CD8-positive, alpha-beta memory T cell (primary cell): ENCODE measurements around the gene SMIM31. TPM values are rescaled to one million over a fixed set of nuclear protein-coding genes. Genes with fewer than 3 reads are reported as not detected.

Experiments
- CTCF ChIA-PET: fragments of 350-600 bp; sonication (Branson Sonifier 250); formaldehyde crosslinking; loops from one replicate; lab custom pipeline; 2021; ENCODE audit warnings: antibody characterized with exemption; lab: Charles Lee
- POLR2A ChIA-PET: fragments of 350-600 bp; sonication (Branson Sonifier 250); formaldehyde crosslinking; loops from one replicate; lab custom pipeline; 2021; ENCODE audit warnings: antibody characterized with exemption; lab: Charles Lee
- DNase-seq, 5 donors: peaks; one replicate each; pipeline versions ENCODE4 v3.0.0 to v3.0.0-alpha.2; 2020 to 2022; ENCODE audit warnings: mixed read lengths in 1 of 5
- H3K27ac ChIP-seq: one replicate; pipeline ENCODE4 v1.7.0; 2013; ENCODE audit warnings: low read depth, mild to moderate bottlenecking, low read length, moderate library complexity
- H3K27me3 ChIP-seq: 2 replicates; pipeline ENCODE4 v1.7.0; 2013; ENCODE audit warnings: low read length, mild to moderate bottlenecking; ENCODE audit not compliant: insufficient read depth, poor library complexity, severe bottlenecking
- H3K36me3 ChIP-seq: 2 replicates; pipeline ENCODE4 v1.7.0; 2013; ENCODE audit warnings: mild to moderate bottlenecking, low read length, moderate library complexity; ENCODE audit not compliant: insufficient read depth
- H3K4me1 ChIP-seq: 2 replicates; pipeline ENCODE4 v1.7.0; 2013; ENCODE audit warnings: mild to moderate bottlenecking, low read length, moderate library complexity; ENCODE audit not compliant: insufficient read depth
- H3K4me3 ChIP-seq: 2 replicates; pipeline ENCODE4 v1.7.0; 2013; ENCODE audit warnings: mild to moderate bottlenecking, low read length
- H3K9me3 ChIP-seq: 2 replicates; pipeline ENCODE4 v1.7.0; 2013; ENCODE audit warnings: mild to moderate bottlenecking, low read length
- H3K27ac Mint-ChIP-seq, 8 donors: one replicate each; pipeline ENCODE4 v1.8.0; 2020 to 2021; ENCODE audit warnings: mixed read lengths in 8 of 8, mild to moderate bottlenecking in 6 of 8, inconsistent platforms in 3 of 8, moderate library complexity in 3 of 8
- H3K27me3 Mint-ChIP-seq, 2 donors: one replicate each; pipeline ENCODE4 v1.8.0; 2020 to 2021; ENCODE audit warnings: mixed read lengths in 2 of 2, mild to moderate bottlenecking in 1 of 2, moderate library complexity in 1 of 2
- H3K36me3 Mint-ChIP-seq, 3 donors: one replicate each; pipeline ENCODE4 v1.8.0; 2020 to 2021; ENCODE audit warnings: mixed read lengths in 3 of 3, inconsistent platforms in 1 of 3, mild to moderate bottlenecking in 1 of 3
- H3K4me1 Mint-ChIP-seq, 3 donors: one replicate each; pipeline ENCODE4 v1.8.0; 2020 to 2021; ENCODE audit warnings: mixed read lengths in 3 of 3, inconsistent platforms in 1 of 3, mild to moderate bottlenecking in 1 of 3
- H3K4me3 Mint-ChIP-seq, 7 donors: one replicate each; pipeline ENCODE4 v1.8.0; 2020 to 2021; ENCODE audit warnings: mixed read lengths in 7 of 7, mild to moderate bottlenecking in 6 of 7, moderate library complexity in 4 of 7, inconsistent platforms in 2 of 7
- H3K9me3 Mint-ChIP-seq, 5 donors: one replicate each; pipeline ENCODE4 v1.8.0; 2020 to 2022; ENCODE audit warnings: mixed read lengths in 5 of 5, mild to moderate bottlenecking in 3 of 5, moderate library complexity in 2 of 5, inconsistent platforms in 1 of 5
- polyA plus RNA-seq: library from polyadenylated mRNA; unstranded; fragments of 300-500 nt; fragmentation: Illumina TruSeq; gene quantifications from one replicate; pipeline ENCODE4 v1.2.3, GENCODE V29; 2021
- total RNA-seq, 2 experiments: library from RNA; stranded (reverse); gene quantifications; one replicate each; pipeline ENCODE4 v1.2.3, GENCODE V29; 2021

SMIM31 gene
- total and polyA plus RNA-seq, 3 experiments from 2014 or later = not detected

GRCh38 chr4:164734484-164734883 is 19.4 kb upstream of the SMIM31 start:
- DNase-seq = no peak
- POLR2A ChIA-PET = no interaction called here

GRCh38 chr4:164748375-164748774 is 5.6 kb upstream of the SMIM31 start:
- H3K27ac Mint-ChIP-seq = no peak overlapping the region
- no peak overlapping the region for H3K4me3 Mint-ChIP-seq
- no peak for DNase-seq
- H3K9me3 Mint-ChIP-seq = peaks cover 0 to 14% (median 9%) of the 10 kb centered on the region in 5 donors
- peaks cover 0 to under 1% of the 10 kb centered on the region in 2 donors for H3K27me3 Mint-ChIP-seq
- no peaks in the 10 kb centered on the region for H3K4me1 Mint-ChIP-seq
- H3K4me3 ChIP-seq = no peak overlapping the region
- no peaks in the 10 kb centered on the region for H3K4me1 ChIP-seq
- H3K9me3 ChIP-seq = no peaks in the 10 kb centered on the region
- CTCF ChIA-PET = no interaction called here
- H3K27ac ChIP-seq = no peak overlapping the region
- no peaks in the 10 kb centered on the region for H3K36me3 Mint-ChIP-seq
- POLR2A ChIA-PET = no interaction called here
- no peaks in the 10 kb centered on the region for H3K27me3 ChIP-seq
- H3K36me3 ChIP-seq = no peaks in the 10 kb centered on the region

More at GRCh38 chr4:164734484-164734883, 19.4 kb upstream of the SMIM31 start:
- no peak overlapping the region for H3K4me3 Mint-ChIP-seq
- peaks cover 0 to 6% (median 0%) of the 10 kb centered on the region in 3 donors for H3K4me1 Mint-ChIP-seq
- no peak overlapping the region for H3K27ac Mint-ChIP-seq
- H3K4me1 ChIP-seq = no peaks in the 10 kb centered on the region
- H3K36me3 ChIP-seq = no peaks in the 10 kb centered on the region
- CTCF ChIA-PET = interaction anchor here (1.1 kb wide), 1 partner anchor 10 kb away, joined by 3 read pairs; no protein-coding TSS in a partner anchor
- peaks cover 0 to 6% (median 0%) of the 10 kb centered on the region in 5 donors for H3K9me3 Mint-ChIP-seq
- H3K27ac ChIP-seq = no peak overlapping the region
- H3K27me3 ChIP-seq = no peaks in the 10 kb centered on the region
- no peak overlapping the region for H3K4me3 ChIP-seq
- no peaks in the 10 kb centered on the region for H3K36me3 Mint-ChIP-seq
- H3K9me3 ChIP-seq = no peaks in the 10 kb centered on the region
- peaks cover 3 to 4% of the 10 kb centered on the region in 2 donors for H3K27me3 Mint-ChIP-seq

GRCh38 chr4:164755432-164755831 is 1.5 kb downstream of the SMIM31 start:
- ChIA-PET POLR2A (no interaction called here), CTCF (no interaction called here)
- Histone ChIP-seq H3K4me3 (no peak overlapping the region), H3K27me3 (no peaks in the 10 kb centered on the region), H3K27ac (no peak overlapping the region), H3K36me3 (no peaks in the 10 kb centered on the region), H3K4me1 (no peaks in the 10 kb centered on the region), H3K9me3 (no peaks in the 10 kb centered on the region)
- Mint-ChIP-seq H3K36me3 (no peaks in the 10 kb centered on the region), H3K4me1 (no peaks in the 10 kb centered on the region), H3K27me3 (peaks cover 2 to 13% of the 10 kb centered on the region in 2 donors), H3K4me3 (no peak overlapping the region), H3K27ac (no peak overlapping the region), H3K9me3 (peaks cover 0 to 18% (median 6%) of the 10 kb centered on the region in 5 donors)
- no peak for DNase-seq

GRCh38 chr4:164756686-164757085 is 2.8 kb downstream of the SMIM31 start:
- Mint-ChIP-seq H3K4me3 (no peak overlapping the region), H3K4me1 (no peaks in the 10 kb centered on the region), H3K27ac (no peak overlapping the region), H3K36me3 (no peaks in the 10 kb centered on the region), H3K27me3 (peaks cover 2 to 16% of the 10 kb centered on the region in 2 donors), H3K9me3 (peaks cover 0 to 18% (median 6%) of the 10 kb centered on the region in 5 donors)
- Histone ChIP-seq H3K9me3 (no peaks in the 10 kb centered on the region), H3K4me1 (no peaks in the 10 kb centered on the region), H3K4me3 (no peak overlapping the region), H3K27ac (no peak overlapping the region), H3K36me3 (no peaks in the 10 kb centered on the region), H3K27me3 (no peaks in the 10 kb centered on the region)
- ChIA-PET POLR2A (no interaction called here), CTCF (no interaction called here)
- DNase-seq = no peak

GRCh38 chr4:164761241-164761640 is 7.3 kb downstream of the SMIM31 start:
- Histone ChIP-seq H3K27me3 (no peaks in the 10 kb centered on the region), H3K36me3 (no peaks in the 10 kb centered on the region), H3K4me1 (no peaks in the 10 kb centered on the region), H3K9me3 (no peaks in the 10 kb centered on the region), H3K4me3 (no peak overlapping the region), H3K27ac (no peak overlapping the region)
- Mint-ChIP-seq H3K4me1 (no peaks in the 10 kb centered on the region), H3K27ac (no peak overlapping the region), H3K27me3 (peaks cover 4 to 35% of the 10 kb centered on the region in 2 donors), H3K4me3 (no peak overlapping the region), H3K36me3 (no peaks in the 10 kb centered on the region), H3K9me3 (peaks cover 0 to 4% (median 0%) of the 10 kb centered on the region in 5 donors)
- ChIA-PET POLR2A (no interaction called here), CTCF (no interaction called here)
- no peak for DNase-seq

- no peak overlapping the region for H3K27ac Mint-ChIP-seq
- no peaks in the 10 kb centered on the region for H3K36me3 Mint-ChIP-seq
- no peak for DNase-seq
- Histone ChIP-seq H3K27ac (no peak overlapping the region), H3K27me3 (no peaks in the 10 kb centered on the region), H3K4me1 (no peaks in the 10 kb centered on the region), H3K4me3 (no peak overlapping the region), H3K36me3 (no peaks in the 10 kb centered on the region), H3K9me3 (no peaks in the 10 kb centered on the region)
- H3K4me1 Mint-ChIP-seq = no peaks in the 10 kb centered on the region
- ChIA-PET POLR2A (no interaction called here), CTCF (no interaction called here)
- H3K9me3 Mint-ChIP-seq = peaks cover 0 to 2% (median 0%) of the 10 kb centered on the region in 5 donors
- H3K4me3 Mint-ChIP-seq = no peak overlapping the region
- H3K27me3 Mint-ChIP-seq = peaks cover 4 to 36% of the 10 kb centered on the region in 2 donors
Measured at GRCh38 chr4:164761746-164762275, 7.9 kb downstream of the SMIM31 start.

- no peak overlapping the region for H3K4me3 Mint-ChIP-seq
- no peak overlapping the region for H3K27ac ChIP-seq
- H3K4me1 Mint-ChIP-seq = no peaks in the 10 kb centered on the region
- H3K27me3 ChIP-seq = no peaks in the 10 kb centered on the region
- H3K9me3 Mint-ChIP-seq = peaks cover 0 to under 1% (median 0%) of the 10 kb centered on the region in 5 donors
- H3K27me3 Mint-ChIP-seq = peaks cover 5 to 30% of the 10 kb centered on the region in 2 donors
- no peak for DNase-seq
- ChIA-PET POLR2A (no interaction called here), CTCF (no interaction called here)
- H3K36me3 Mint-ChIP-seq = no peaks in the 10 kb centered on the region
- no peak overlapping the region for H3K27ac Mint-ChIP-seq
- H3K4me3 ChIP-seq = no peak overlapping the region
- H3K9me3 ChIP-seq = no peaks in the 10 kb centered on the region
- H3K4me1 ChIP-seq = no peaks in the 10 kb centered on the region
- no peaks in the 10 kb centered on the region for H3K36me3 ChIP-seq
Measured at GRCh38 chr4:164765096-164765495, 11.2 kb downstream of the SMIM31 start.

- Mint-ChIP-seq H3K36me3 (no peaks in the 10 kb centered on the region), H3K9me3 (no peaks in the 10 kb centered on the region), H3K4me1 (no peaks in the 10 kb centered on the region), H3K27ac (no peak overlapping the region), H3K27me3 (peaks cover 5 to 29% of the 10 kb centered on the region in 2 donors), H3K4me3 (no peak overlapping the region)
- ChIA-PET POLR2A (no interaction called here), CTCF (no interaction called here)
- Histone ChIP-seq H3K27ac (no peak overlapping the region), H3K9me3 (no peaks in the 10 kb centered on the region), H3K4me1 (no peaks in the 10 kb centered on the region), H3K36me3 (no peaks in the 10 kb centered on the region), H3K4me3 (no peak overlapping the region), H3K27me3 (no peaks in the 10 kb centered on the region)
- no peak for DNase-seq
Measured at GRCh38 chr4:164765833-164766232, 11.9 kb downstream of the SMIM31 start.
